HG02943 (cell line): ENCODE measurements around the gene MAST3.

Source experiments
- ATAC-seq: cut with Tn5 transposase; IDR thresholded peaks from one replicate; pipeline ENCODE4 v1.9.1; 2021; ENCODE audit warnings: mild to moderate bottlenecking, low read depth, moderate library complexity; ENCODE audit not compliant: unreplicated experiment

The MAST3 gene

GRCh38 chr19:18109733-18110608 is 12.4 kb downstream of the MAST3 start:
- ATAC-seq: no peak

- ATAC-seq: no peak
These were observed 13.1 kb downstream of the MAST3 start for GRCh38 chr19:18110609-18111232.

- ATAC-seq: no peak
These were observed 15.5 kb downstream of the MAST3 start for GRCh38 chr19:18112989-18113478.

- ATAC-seq: no peak
These were observed 16.2 kb downstream of the MAST3 start for GRCh38 chr19:18113827-18114226.

GRCh38 chr19:18114483-18114882 is 16.9 kb downstream of the MAST3 start:
- no peak for ATAC-seq

- no peak for ATAC-seq
These were observed 19.8 kb downstream of the MAST3 start for GRCh38 chr19:18117364-18117691.

- peak; percentile 58 for ATAC-seq
These were observed 20.3 kb downstream of the MAST3 start for GRCh38 chr19:18117692-18118378.

- ATAC-seq: no peak
These were observed 20.9 kb downstream of the MAST3 start for GRCh38 chr19:18118420-18119012.

GRCh38 chr19:18119013-18119716 is 21.6 kb downstream of the MAST3 start:
- ATAC-seq: no peak

- no peak for ATAC-seq
These were observed 22.1 kb downstream of the MAST3 start for GRCh38 chr19:18119717-18120105.

- ATAC-seq: no peak
These were observed 22.5 kb downstream of the MAST3 start for GRCh38 chr19:18120127-18120526.

GRCh38 chr19:18121166-18121565 is 23.6 kb downstream of the MAST3 start:
- no peak for ATAC-seq

- no peak for ATAC-seq
These were observed 24.8 kb downstream of the MAST3 start for GRCh38 chr19:18122424-18122823.

- no peak for ATAC-seq
These were observed 25.6 kb downstream of the MAST3 start for GRCh38 chr19:18122860-18123795.

GRCh38 chr19:18123819-18124218 is 26.2 kb downstream of the MAST3 start:
- ATAC-seq: no peak

GRCh38 chr19:18126097-18126496 is 28.5 kb downstream of the MAST3 start:
- no peak for ATAC-seq

- ATAC-seq: no peak
These were observed 30.5 kb downstream of the MAST3 start for GRCh38 chr19:18128044-18128443.

- ATAC-seq: no peak
These were observed 31.2 kb downstream of the MAST3 start for GRCh38 chr19:18128805-18129204.

GRCh38 chr19:18130523-18131242 is 33.1 kb downstream of the MAST3 start:
- ATAC-seq: no peak
